ENCODE results near the gene ZNF334. TPM values are rescaled to one million over a fixed set of nuclear protein-coding genes. Genes with fewer than 3 reads are reported as not detected.

Gene ZNF334
- total RNA-seq, 2 donors from 2014 or later: 1.3 to 1.6 TPM

- H3K4me3 ChIP-seq: no peak overlapping the region
- no peak for TF ChIP-seq CTCF (IDR thresholded peaks at IDR 0.05)
- H3K27me3 ChIP-seq: no peaks in the 10 kb centered on the region
- H3K4me1 ChIP-seq: no peaks in the 10 kb centered on the region
- no peak for DNase-seq
- H3K9ac ChIP-seq (ENCODE audit: low read depth in 2 of 2, low read length in 2 of 2): no peak overlapping the region
- H3K36me3 ChIP-seq: no peaks in the 10 kb centered on the region
- intact Hi-C loops (cut with DNase I): loop anchor here (5.0 kb wide), 2 partner anchors 163 to 178 kb away; no protein-coding TSS in a partner anchor
- no peak overlapping the region for H3K27ac ChIP-seq
- H3K9me3 ChIP-seq: no peaks in the 10 kb centered on the region
These were observed 6.2 kb upstream of the ZNF334 start for GRCh38 chr20:46519471-46520068.

- Histone ChIP-seq H3K27me3 (no peaks in the 10 kb centered on the region), H3K4me1 (no peaks in the 10 kb centered on the region), H3K4me3 (no peak overlapping the region), H3K27ac (no peak overlapping the region), H3K9ac (ENCODE audit: low read depth in 2 of 2, low read length in 2 of 2) (no peak overlapping the region), H3K9me3 (no peaks in the 10 kb centered on the region), H3K36me3 (no peaks in the 10 kb centered on the region)
- no peak for TF ChIP-seq CTCF (IDR thresholded peaks at IDR 0.05)
- intact Hi-C loops (cut with DNase I): no loop called here
- DNase-seq: no peak
These were observed 3.8 kb downstream of the ZNF334 start for GRCh38 chr20:46509523-46509922.

GRCh38 chr20:46507760-46508407 is 5.5 kb downstream of the ZNF334 start:
- no peak for DNase-seq
- Histone ChIP-seq H3K4me3 (no peak overlapping the region), H3K36me3 (no peaks in the 10 kb centered on the region), H3K27me3 (no peaks in the 10 kb centered on the region), H3K9me3 (no peaks in the 10 kb centered on the region), H3K27ac (no peak overlapping the region), H3K4me1 (no peaks in the 10 kb centered on the region), H3K9ac (ENCODE audit: low read depth in 2 of 2, low read length in 2 of 2) (no peak overlapping the region)
- intact Hi-C loops (cut with DNase I): no loop called here
- no peak for TF ChIP-seq CTCF (IDR thresholded peaks at IDR 0.05)

- H3K27me3 ChIP-seq: no peaks in the 10 kb centered on the region
- H3K27ac ChIP-seq: no peak overlapping the region
- H3K36me3 ChIP-seq: no peaks in the 10 kb centered on the region
- intact Hi-C loops (cut with DNase I): no loop called here
- H3K9ac ChIP-seq (ENCODE audit: low read depth in 2 of 2, low read length in 2 of 2): no peak overlapping the region
- H3K4me1 ChIP-seq: no peaks in the 10 kb centered on the region
- no peak overlapping the region for H3K4me3 ChIP-seq
- H3K9me3 ChIP-seq: peaks cover 3% of the 10 kb centered on the region
- no peak for TF ChIP-seq CTCF (IDR thresholded peaks at IDR 0.05)
- no peak for DNase-seq
These were observed 7.9 kb downstream of the ZNF334 start for GRCh38 chr20:46505506-46505905.

GRCh38 chr20:46501961-46502360 is 11.4 kb downstream of the ZNF334 start:
- intact Hi-C loops (cut with DNase I): no loop called here
- H3K4me3 ChIP-seq: no peak overlapping the region
- no peaks in the 10 kb centered on the region for H3K27me3 ChIP-seq
- no peaks in the 10 kb centered on the region for H3K4me1 ChIP-seq
- no peak overlapping the region for H3K27ac ChIP-seq
- no peaks in the 10 kb centered on the region for H3K36me3 ChIP-seq
- no peak overlapping the region for H3K9ac ChIP-seq (ENCODE audit: low read depth in 2 of 2, low read length in 2 of 2)
- TF ChIP-seq CTCF (IDR thresholded peaks at IDR 0.05): no peak
- DNase-seq: no peak
- peaks cover 3% of the 10 kb centered on the region for H3K9me3 ChIP-seq
